HepG2 (cell line): ENCODE results near the gene HDLBP. TPM values are rescaled to one million over a fixed set of nuclear protein-coding genes. Genes with fewer than 3 reads are reported as not detected.

Experiments
- CREB1 ChIP-seq, 2 experiments: fragments of 450-650 bp in 1 of 2; IDR thresholded peaks; 2 replicates each; pipeline ENCODE4 v1.6.1; 2016 to 2017; ENCODE audit warnings: control low read depth in 1 of 2, mild to moderate bottlenecking in 1 of 2, missing compliant biosample characterization in 1 of 2, missing genetic modification characterization in 1 of 2
- ELF4 ChIP-seq: sonication (generic); formaldehyde crosslinking; IDR thresholded peaks from 2 replicates; pipeline ENCODE4 v1.5.0; 2020; ENCODE audit warnings: missing genetic modification reagents, mild to moderate bottlenecking, moderate library complexity, borderline replicate concordance
- HMGA1 ChIP-seq: sonication (generic); formaldehyde crosslinking; conservative IDR thresholded peaks from 2 replicates; pipeline ENCODE4 v1.4.0; 2020; ENCODE audit warnings: missing genetic modification reagents
- HNF4A ChIP-seq: sonication (generic); formaldehyde crosslinking; IDR thresholded peaks from 2 replicates; pipeline ENCODE4 v1.4.0; 2020; ENCODE audit warnings: missing genetic modification reagents
- JDP2 ChIP-seq: sonication (generic); formaldehyde crosslinking; IDR thresholded peaks from 2 replicates; pipeline ENCODE4 v1.8.1; 2022; ENCODE audit warnings: missing genetic modification reagents, borderline replicate concordance
- PLRG1 ChIP-seq: fragments of 450-650 bp; conservative IDR thresholded peaks from 2 replicates; pipeline ENCODE4 v1.6.1; 2016
- SKI ChIP-seq: fragments of 450-650 bp; IDR thresholded peaks from one replicate; pipeline ENCODE4 v1.6.1; 2018; ENCODE audit warnings: mild to moderate bottlenecking; ENCODE audit not compliant: partially characterized antibody
- SPEN ChIP-seq: sonication (generic); formaldehyde crosslinking; IDR thresholded peaks from 2 replicates; pipeline ENCODE4 v1.5.1; 2020; ENCODE audit warnings: low read depth, mild to moderate bottlenecking, missing genetic modification reagents
- XBP1 ChIP-seq: sonication (generic); formaldehyde crosslinking; IDR thresholded peaks from 2 replicates; pipeline ENCODE4 v1.5.0; 2020; ENCODE audit warnings: missing genetic modification reagents
- ZFP82 ChIP-seq: sonication (generic); formaldehyde crosslinking; IDR thresholded peaks from 2 replicates; pipeline ENCODE4 v1.5.1; 2020; ENCODE audit warnings: mild to moderate bottlenecking, missing genetic modification reagents, borderline replicate concordance
- ZMYM4 ChIP-seq: sonication (generic); formaldehyde crosslinking; IDR thresholded peaks from 2 replicates; pipeline ENCODE4 v1.8.1; 2023; ENCODE audit warnings: mild to moderate bottlenecking, missing genetic modification reagents
- ZNF24 ChIP-seq: fragments of 450-650 bp; IDR thresholded peaks from 2 replicates; pipeline ENCODE4 v1.6.1; 2017; ENCODE audit warnings: antibody characterized with exemption, mild to moderate bottlenecking
- ZNF263 ChIP-seq: sonication (generic); formaldehyde crosslinking; IDR thresholded peaks from 2 replicates; pipeline ENCODE4 v1.4.0; 2020; ENCODE audit warnings: missing genetic modification reagents
- ZNF326 ChIP-seq: sonication (generic); formaldehyde crosslinking; IDR thresholded peaks from 2 replicates; pipeline ENCODE4 v1.4.0; 2020; ENCODE audit warnings: missing genetic modification reagents, borderline replicate concordance
- ZNF75D ChIP-seq: sonication (generic); formaldehyde crosslinking; IDR thresholded peaks from 2 replicates; pipeline ENCODE4 v1.8.1; 2023; ENCODE audit warnings: missing genetic modification reagents, mild to moderate bottlenecking, borderline replicate concordance
- ZNF790 ChIP-seq: sonication (generic); formaldehyde crosslinking; IDR thresholded peaks from 2 replicates; pipeline ENCODE4 v1.8.0; 2022; ENCODE audit warnings: missing genetic modification reagents, mild to moderate bottlenecking, borderline replicate concordance
- ZSCAN22 ChIP-seq: sonication (generic); formaldehyde crosslinking; IDR thresholded peaks from 2 replicates; pipeline ENCODE4 v1.4.0; 2020; ENCODE audit warnings: mild to moderate bottlenecking, missing genetic modification reagents
- polyA plus RNA-seq, 8 experiments: library from polyadenylated mRNA; depleted of rRNA in 3 of 8; stranded (reverse) in 7 of 8; unstranded in 1 of 8; fragments of >200 nt; fragmentation: Illumina TruSeq in 4 of 8; extraction: Trizol in 4 of 8; gene quantifications; 2 replicates each; pipeline versions ENCODE4 v1.2.1 to v1.2.3, GENCODE V29; 2011 to 2016; ENCODE audit warnings: low read depth in 4 of 8, missing spikeins in 1 of 8, mixed read lengths in 1 of 8; ENCODE audit not compliant: insufficient read depth in 1 of 8
- total RNA-seq, 5 experiments: library from RNA; depleted of rRNA; stranded (reverse); fragments of >200 nt; fragmentation: Illumina TruSeq; extraction: Trizol; gene quantifications; 2 replicates each; pipeline ENCODE4 v1.2.3, GENCODE V29; 2016; ENCODE audit warnings: low read depth in 1 of 5
- TF ChIP-seq, protein P1 (sequence below): sonication (generic); formaldehyde crosslinking; IDR thresholded peaks from 2 replicates; pipeline ENCODE4 v1.4.0; 2020; ENCODE audit warnings: low read depth, missing genetic modification reagents
- TF ChIP-seq, protein P2 (sequence below): sonication (generic); formaldehyde crosslinking; IDR thresholded peaks from 2 replicates; pipeline ENCODE4 v1.8.1; 2023; ENCODE audit warnings: missing genetic modification reagents, inconsistent platforms, borderline replicate concordance
- TF ChIP-seq, protein P3 (sequence below): sonication (generic); formaldehyde crosslinking; IDR thresholded peaks from 2 replicates; pipeline ENCODE4 v1.4.0; 2020; ENCODE audit warnings: missing genetic modification reagents, borderline replicate concordance

Gene HDLBP
- total and polyA plus RNA-seq, 2 of the 13 experiments (the other 11 are each of a cell fraction or from before 2014, with no cell fraction given) = 464 to 707 TPM

DNA sequence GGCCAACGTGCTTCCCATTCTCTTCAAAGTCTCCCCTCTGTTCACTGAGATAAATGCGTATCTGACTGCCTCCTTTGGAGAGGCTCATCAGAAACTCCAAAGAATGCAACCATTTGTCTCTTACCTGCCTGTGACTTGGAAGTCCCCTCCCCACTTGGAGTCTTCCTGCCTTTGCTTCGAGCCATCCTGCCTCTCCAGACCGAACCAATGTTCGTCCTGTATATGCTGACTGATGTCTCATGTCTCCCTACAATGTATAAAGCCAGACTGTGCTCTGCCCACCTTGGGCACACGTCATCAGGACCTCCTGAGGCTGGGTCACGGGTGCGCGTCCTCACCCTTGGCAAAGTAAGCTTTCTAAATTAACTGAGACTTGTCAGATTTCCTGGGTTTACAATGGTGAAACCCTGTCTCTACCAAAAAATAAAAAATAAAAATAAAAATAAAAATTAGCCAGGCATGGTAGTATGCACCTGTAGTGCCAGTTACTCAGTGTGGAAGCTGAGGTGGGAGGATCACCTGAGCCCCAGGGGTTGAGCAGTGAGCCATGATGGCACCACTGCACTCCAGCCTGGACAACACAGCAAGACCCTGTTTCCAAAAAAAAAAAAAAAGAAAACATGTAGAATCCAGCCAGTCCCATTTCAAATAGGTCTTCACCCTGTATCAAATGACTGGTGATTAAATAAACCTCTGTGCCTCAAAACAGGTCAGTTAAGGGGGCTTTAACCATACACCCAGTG lies 29.0 kb downstream of the HDLBP start (continued):
- TF ChIP-seq XBP1 (CRISPR knock-in tag) = no peak
- TF ChIP-seq, protein P1, sequence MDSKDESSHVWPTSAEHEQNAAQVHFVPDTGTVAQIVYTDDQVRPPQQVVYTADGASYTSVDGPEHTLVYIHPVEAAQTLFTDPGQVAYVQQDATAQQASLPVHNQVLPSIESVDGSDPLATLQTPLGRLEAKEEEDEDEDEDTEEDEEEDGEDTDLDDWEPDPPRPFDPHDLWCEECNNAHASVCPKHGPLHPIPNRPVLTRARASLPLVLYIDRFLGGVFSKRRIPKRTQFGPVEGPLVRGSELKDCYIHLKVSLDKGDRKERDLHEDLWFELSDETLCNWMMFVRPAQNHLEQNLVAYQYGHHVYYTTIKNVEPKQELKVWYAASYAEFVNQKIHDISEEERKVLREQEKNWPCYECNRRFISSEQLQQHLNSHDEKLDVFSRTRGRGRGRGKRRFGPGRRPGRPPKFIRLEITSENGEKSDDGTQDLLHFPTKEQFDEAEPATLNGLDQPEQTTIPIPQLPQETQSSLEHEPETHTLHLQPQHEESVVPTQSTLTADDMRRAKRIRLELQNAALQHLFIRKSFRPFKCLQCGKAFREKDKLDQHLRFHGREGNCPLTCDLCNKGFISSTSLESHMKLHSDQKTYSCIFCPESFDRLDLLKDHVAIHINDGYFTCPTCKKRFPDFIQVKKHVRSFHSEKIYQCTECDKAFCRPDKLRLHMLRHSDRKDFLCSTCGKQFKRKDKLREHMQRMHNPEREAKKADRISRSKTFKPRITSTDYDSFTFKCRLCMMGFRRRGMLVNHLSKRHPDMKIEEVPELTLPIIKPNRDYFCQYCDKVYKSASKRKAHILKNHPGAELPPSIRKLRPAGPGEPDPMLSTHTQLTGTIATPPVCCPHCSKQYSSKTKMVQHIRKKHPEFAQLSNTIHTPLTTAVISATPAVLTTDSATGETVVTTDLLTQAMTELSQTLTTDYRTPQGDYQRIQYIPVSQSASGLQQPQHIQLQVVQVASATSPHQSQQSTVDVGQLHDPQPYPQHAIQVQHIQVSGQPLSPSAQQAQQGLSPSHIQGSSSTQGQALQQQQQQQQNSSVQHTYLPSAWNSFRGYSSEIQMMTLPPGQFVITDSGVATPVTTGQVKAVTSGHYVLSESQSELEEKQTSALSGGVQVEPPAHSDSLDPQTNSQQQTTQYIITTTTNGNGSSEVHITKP (CRISPR knock-in tag) = 0 out of 2 replicates have a peak, but pooled peaks have one; percentile 52
- no peak for TF ChIP-seq HMGA1 (CRISPR knock-in tag)
- TF ChIP-seq SKI = no peak
- TF ChIP-seq, protein P2, sequence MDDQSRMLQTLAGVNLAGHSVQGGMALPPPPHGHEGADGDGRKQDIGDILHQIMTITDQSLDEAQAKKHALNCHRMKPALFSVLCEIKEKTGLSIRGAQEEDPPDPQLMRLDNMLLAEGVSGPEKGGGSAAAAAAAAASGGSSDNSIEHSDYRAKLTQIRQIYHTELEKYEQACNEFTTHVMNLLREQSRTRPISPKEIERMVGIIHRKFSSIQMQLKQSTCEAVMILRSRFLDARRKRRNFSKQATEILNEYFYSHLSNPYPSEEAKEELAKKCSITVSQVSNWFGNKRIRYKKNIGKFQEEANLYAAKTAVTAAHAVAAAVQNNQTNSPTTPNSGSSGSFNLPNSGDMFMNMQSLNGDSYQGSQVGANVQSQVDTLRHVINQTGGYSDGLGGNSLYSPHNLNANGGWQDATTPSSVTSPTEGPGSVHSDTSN (CRISPR knock-in tag) = no peak
- TF ChIP-seq CREB1 (IDR thresholded peaks at IDR 0.05) = peak; percentile 21; the same call in 1 of the 2 replicates
- no peak for TF ChIP-seq CREB1 (CRISPR knock-in tag; IDR thresholded peaks at IDR 0.05)
- no peak for TF ChIP-seq ZNF24
- no peak for TF ChIP-seq ZMYM4 (CRISPR knock-in tag)
- no peak for TF ChIP-seq ZNF75D (CRISPR knock-in tag)
- TF ChIP-seq ELF4 (CRISPR knock-in tag) = no peak
- TF ChIP-seq, protein P3, sequence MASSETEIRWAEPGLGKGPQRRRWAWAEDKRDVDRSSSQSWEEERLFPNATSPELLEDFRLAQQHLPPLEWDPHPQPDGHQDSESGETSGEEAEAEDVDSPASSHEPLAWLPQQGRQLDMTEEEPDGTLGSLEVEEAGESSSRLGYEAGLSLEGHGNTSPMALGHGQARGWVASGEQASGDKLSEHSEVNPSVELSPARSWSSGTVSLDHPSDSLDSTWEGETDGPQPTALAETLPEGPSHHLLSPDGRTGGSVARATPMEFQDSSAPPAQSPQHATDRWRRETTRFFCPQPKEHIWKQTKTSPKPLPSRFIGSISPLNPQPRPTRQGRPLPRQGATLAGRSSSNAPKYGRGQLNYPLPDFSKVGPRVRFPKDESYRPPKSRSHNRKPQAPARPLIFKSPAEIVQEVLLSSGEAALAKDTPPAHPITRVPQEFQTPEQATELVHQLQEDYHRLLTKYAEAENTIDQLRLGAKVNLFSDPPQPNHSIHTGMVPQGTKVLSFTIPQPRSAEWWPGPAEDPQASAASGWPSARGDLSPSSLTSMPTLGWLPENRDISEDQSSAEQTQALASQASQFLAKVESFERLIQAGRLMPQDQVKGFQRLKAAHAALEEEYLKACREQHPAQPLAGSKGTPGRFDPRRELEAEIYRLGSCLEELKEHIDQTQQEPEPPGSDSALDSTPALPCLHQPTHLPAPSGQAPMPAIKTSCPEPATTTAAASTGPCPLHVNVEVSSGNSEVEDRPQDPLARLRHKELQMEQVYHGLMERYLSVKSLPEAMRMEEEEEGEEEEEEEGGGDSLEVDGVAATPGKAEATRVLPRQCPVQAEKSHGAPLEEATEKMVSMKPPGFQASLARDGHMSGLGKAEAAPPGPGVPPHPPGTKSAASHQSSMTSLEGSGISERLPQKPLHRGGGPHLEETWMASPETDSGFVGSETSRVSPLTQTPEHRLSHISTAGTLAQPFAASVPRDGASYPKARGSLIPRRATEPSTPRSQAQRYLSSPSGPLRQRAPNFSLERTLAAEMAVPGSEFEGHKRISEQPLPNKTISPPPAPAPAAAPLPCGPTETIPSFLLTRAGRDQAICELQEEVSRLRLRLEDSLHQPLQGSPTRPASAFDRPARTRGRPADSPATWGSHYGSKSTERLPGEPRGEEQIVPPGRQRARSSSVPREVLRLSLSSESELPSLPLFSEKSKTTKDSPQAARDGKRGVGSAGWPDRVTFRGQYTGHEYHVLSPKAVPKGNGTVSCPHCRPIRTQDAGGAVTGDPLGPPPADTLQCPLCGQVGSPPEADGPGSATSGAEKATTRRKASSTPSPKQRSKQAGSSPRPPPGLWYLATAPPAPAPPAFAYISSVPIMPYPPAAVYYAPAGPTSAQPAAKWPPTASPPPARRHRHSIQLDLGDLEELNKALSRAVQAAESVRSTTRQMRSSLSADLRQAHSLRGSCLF (CRISPR knock-in tag) = no peak
- no peak for TF ChIP-seq ZFP82 (CRISPR knock-in tag)
- no peak for TF ChIP-seq SPEN (CRISPR knock-in tag)
- no peak for TF ChIP-seq JDP2 (CRISPR knock-in tag)
- no peak for TF ChIP-seq ZNF263 (CRISPR knock-in tag)
- TF ChIP-seq ZNF790 (CRISPR knock-in tag) = no peak
- no peak for TF ChIP-seq PLRG1
- no peak for TF ChIP-seq ZSCAN22
- TF ChIP-seq ZNF326 = no peak
- no peak for TF ChIP-seq HNF4A (CRISPR knock-in tag)
